Stimulated activated CD4-positive, alpha-beta T cell treated with anti-CD3 and anti-CD28 coated beads, Interleukin-1b, Interleukin-23, amount 100 ng/mL, for 1 hour (primary cell): ENCODE results near the gene MEP1A.
"Not testable (repeated sequence)": the region's sequence is repeated elsewhere in the genome, so short reads cannot be mapped to it uniquely, and the experiment has no call there.

Source experiments
- DNase-seq, 2 donors: peaks; one replicate each; pipeline ENCODE4 v3.0.0-alpha.2; 2020; ENCODE audit warnings: low read depth in 2 of 2

The MEP1A gene

DNA sequence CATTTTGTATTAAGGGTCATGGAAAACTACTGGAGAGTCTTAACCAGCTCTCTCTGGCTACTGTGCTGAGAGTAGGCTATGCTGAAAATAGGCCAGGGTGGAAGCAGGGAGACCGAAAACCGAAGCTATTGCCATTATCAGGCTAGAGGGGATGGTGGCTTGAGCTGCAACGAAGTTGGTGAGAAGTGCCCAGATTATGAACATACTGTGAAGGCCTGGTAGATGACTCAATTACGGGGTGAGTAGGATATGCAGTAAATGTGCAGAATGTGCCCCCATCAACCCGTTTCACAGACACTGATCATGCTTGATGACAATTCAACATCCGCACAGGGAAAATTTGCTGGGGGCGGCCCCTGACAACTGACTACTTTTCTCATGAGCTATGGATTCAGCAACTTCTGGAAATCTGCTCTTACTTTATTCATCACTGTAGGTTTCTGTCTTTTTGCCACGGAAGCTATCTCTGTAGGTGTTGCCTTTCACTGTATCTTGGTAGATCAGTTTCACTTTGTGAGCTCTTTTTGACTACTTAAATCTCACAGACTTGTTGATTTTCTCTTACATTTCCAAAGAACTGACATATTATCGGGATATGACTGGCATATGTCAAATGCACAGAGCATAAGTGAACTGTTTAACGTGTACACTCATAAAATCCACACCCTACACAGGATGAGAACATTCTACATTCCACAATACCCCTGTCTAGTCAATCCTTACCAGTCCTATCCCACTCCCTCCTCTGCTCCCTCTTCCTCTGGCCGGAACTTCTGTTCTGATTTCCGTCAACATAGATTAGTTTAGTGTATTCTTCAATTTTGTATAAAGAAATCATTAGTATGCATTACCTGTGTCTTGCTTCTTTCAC is 15.5 kb upstream of the MEP1A start:
- no peak for DNase-seq

DNA sequence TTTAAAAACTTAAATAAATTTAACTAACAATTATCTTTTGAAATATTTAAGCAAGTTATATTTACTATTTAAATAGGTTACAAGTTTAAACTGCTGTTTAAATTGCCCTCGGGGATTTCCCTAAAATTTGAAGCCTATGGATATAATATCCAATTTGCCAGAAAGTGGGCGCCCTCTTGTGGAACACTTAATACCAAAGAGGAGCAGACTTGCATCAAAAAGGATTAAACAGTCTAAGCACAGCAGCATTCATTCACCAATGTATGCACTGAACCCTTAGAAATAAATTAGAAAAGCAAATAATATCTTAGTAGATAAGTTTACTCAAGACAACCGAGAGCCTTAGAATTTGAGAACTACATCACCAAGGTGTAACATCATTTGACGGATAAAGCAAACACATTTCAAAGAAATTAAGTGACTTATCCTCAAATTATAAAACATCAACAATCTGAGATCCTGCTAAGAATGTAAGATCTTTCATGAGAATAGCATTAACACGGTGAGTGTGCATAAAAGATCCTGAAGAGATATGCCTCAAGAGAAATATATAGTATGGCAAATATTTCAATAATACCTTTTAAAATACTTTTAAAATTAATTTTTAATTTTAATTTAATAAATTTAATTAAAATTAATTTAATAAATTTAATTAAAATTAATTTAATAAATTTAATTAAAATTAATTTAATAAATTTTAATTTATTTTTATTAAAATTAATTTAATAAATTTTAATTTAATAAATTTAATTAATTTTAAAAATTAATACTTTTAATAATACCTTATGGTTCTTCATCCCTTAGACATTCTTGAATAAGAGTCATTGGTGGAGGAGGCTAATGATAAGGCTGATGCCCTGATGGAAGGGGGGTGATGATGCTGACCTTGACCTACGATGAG is 11.5 kb upstream of the MEP1A start:
- DNase-seq, result no peak

DNA sequence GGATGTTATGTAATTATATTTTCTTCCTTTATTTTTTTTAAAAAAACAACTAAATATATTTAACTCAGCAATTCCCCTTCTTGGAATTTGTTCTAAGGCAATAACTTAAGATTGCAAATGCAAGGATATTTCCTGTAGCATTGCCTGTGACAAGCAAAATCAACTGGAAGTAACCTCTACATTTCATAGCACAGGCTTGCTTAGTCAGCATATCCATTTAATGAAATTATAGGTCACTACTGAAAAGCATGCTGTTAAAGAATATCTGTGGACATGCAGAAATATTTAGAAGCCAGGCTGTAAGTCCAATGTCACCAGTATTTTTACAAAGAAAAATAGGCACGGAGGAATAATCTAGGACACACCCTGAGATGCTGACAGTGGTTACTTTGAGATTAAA is 8.7 kb upstream of the MEP1A start:
- no peak for DNase-seq

DNA sequence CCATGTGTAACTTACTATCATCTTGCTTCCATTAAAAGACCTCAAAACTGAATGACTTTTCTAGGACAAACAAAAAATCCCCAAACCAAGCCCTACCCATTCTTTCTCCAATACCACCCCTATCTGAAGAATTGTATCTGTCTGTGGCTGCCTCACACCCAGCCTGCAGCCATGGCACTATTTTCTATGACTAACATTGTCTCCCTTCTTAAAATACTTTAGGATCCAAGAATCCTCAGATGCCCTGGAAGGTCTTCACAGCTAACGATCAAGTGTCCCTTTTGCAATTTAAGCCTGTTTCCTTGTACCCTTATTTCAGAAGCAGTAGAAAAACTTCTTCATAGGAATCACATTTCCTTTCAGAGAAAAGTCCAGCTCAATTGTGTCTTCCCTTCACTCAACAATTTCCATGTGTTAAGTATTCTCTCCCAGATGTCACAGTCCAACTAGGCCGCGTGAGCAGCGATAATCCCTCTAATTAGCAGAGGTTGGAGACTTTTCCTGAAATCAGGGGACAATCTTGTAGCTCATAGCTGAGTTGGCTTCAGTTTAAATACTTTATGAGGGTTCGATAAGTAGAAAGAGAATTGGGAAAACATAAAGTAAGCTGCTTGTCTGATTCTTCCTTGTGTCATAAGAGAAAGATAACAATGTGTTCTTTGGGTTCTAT is 5.2 kb upstream of the MEP1A start:
- no peak for DNase-seq

DNA sequence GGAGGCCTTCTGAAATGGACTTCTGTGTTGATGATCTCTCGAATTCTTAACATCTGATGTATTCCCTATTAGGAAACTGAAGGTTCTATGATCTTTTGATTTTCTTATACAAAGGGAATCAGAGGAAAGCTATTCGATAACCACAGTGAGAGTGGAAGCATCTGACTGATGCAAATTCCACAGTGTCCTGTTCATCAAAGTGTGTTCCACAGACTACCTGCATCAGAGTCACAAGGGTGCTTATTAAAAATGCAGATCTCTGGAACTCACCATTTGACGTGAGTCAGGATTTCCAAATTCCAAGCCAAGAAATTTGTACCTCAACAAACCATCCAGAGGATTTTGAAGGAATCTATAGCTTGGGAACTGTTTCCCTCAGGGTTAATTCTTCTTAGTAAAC is 4.4 kb upstream of the MEP1A start:
- DNase-seq, result no peak

DNA sequence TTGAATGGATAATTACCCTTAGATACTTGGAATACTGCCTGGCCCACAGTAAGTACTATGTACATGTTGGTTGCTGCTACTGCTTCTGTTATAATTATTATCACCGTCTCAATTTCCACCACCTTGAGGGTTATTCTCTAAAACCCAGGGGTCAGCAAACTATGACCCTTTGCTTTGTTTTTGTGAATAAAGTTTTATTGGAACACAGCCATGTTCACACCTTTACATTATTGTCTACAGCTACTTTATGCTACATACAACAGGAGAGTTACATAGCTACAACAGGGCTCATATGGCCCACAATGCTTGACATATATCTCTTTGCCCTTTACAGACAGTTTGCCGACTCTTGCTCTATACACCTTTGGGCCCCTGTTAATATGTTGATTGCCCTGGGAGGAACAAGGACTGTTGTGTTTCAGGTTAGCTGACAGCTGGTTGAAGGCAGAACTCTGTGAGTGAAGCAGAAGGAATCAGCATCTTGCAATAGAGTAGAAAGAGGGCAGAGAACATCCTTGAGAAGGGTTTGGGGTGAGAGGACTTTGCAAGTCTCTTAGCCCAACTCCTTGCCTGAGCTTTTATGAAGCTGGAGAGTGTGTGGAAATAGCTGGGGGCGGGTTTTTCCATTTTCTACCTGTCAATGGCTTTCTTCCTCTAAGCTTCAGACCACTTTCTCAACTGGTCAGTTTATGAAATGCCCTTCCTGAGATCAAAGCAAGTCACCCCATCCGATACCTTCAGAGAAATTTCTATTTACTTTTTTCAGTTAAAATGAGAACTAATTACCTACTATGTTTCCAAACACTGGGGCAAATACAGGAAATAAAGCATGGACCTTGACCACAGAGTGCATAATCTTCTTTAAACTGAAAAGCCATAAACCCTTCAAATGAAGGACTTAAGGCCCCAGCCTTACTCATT is 3.5 kb upstream of the MEP1A start:
- DNase-seq, result no peak

DNA sequence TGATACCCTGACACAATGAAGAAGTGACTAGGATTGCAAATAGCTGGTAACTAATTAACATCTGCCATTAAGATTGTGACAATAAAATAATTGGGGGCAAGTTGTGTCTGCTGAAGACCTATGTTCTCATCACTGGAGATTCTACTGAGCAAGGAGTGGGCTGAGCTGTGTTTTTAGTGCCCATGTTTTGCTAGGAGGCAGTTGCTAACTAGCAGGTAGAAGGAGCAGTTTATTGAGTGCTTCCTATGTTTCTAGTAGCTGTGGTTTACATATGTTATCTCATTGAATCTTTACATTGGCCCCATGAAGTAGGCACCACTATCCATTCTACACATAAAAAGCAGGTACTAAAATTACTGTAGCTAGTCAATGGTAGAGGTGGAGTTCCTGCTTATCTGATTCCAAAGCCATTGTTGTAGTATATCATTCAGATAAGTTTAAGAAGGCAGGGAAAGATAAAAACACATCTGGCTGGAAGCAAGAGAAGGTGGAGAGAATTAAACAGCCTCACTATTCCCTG is 2.8 kb upstream of the MEP1A start:
- no peak for DNase-seq

DNA sequence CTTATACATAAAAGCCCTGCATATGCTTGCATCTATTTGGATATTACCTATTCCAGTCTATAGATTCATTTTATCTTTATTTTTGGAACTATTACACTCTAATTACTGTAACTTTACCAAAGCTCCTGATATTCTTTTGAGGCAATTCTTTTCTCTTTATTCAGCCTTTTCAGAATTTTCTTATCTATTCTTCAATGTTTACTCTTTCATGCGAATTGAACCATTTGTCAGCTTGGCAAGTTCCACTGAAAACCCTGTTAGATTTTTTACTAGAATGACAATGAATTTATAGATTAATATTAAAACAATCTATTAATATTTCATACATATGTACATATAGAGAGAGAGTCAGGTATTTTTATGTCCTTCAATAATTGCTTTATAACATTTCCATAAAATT is 554 bp upstream of the MEP1A start:
- DNase-seq, result no peak

DNA sequence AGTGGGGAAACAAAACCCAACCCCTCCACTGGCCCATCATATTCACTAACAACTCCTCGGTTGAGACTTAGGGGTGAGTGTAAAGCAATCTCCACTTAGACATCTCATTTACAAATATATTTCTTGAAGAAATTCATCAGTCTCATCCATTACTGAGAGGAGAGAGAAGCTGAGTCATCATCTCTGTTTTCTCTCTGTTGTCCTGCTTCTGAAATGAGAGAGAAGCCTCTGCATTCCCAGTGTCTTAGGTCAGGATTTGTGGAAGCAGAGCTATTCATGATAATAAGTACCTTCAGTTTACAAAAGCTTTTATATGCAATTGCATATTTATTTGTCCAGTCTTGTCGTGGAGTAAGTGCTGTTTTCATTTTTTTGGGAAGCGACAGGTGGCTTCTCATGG is 879 bp downstream of the MEP1A start:
- DNase-seq, result no peak

DNA sequence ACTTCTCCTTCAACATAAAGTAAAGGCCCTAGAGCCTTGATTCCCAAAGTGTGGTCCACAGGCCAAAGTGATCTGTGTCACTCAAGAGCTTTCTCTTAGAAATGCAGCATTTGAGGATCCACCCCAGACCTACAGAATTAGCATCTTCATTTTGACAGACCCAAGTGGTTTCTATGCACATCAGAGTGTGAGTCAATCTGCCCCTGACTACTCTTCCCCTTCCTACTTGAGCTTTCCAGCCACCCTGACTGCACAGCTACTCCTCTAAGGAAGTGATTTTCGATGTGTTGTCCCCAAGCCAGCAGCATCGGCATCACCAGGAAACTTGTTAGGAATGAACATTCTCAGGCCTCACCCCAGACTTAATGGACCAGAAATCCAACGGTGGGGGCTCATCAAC is 2.6 kb downstream of the MEP1A start:
- DNase-seq, result no peak

DNA sequence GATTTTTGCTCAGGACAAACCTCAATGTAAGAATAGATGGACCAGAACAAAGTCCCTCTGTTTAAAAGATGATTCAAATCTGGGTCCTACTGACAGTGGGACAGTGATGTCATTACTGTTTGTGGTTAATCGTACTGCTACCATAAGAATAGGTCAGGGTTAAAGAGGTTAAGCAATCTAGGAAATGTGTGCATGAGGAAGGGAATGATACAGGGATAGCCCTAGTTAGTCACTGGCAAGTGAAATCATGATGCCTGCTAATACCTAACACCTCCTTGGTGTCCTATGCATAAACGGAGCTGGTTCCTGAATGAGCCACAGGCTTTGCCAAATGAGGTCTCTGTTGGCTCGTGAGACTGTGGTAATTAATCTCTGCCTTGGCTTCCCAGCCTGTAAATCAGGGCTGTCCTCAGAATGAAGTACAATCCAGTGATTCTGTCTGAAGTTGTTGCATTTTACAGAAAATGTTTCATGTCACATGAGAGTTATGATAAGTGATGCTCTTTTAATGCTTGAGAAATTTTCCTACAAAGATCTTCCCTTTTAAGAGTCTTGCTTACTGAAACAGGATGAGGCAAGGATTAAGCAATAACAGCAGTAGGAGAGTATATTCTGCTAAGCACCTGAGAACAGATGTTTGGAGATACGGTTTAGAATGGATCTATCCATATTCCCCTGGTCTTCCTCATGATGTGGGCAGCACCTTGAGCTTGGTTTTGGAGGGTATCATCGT is 3.8 kb downstream of the MEP1A start:
- DNase-seq, result no peak

DNA sequence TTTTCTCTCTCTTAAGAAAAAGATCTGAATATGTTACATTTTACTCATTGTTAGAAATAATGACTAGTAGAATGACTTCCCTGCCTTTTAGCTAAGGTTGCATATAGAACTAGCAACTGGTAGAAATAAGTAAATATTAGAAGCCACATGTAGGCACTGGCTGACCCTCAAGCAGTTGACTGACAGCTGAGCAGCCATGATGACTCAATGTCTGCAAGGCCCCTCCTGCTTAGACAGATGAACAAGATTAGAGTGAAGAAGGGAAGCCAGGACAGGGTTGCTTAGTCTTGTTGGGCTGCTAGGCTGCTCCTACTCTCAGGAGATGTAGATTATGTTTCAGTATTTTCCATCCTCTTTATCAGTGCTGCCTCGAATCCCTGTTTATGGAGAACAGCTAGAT is 6.5 kb downstream of the MEP1A start:
- DNase-seq, result no peak

DNA sequence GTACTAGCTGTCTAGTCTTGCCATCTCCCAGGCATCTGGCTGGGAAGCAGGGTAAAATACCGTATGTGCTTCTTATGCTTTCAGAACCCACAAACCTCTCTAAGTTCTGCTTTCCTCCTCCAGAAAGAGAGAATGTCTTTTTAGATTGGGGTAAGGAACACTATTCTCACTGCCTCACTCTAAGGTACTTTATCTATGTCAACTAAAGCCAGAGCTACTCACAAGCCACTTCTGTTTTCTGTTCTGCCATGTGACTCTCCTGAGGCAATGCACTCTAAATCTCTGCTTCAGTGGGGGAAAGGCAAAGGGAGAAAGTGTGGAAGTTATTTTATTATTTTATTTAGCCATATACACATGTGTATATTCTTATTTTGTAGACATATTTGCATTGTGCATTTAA is 15.6 kb downstream of the MEP1A start:
- no peak for DNase-seq

DNA sequence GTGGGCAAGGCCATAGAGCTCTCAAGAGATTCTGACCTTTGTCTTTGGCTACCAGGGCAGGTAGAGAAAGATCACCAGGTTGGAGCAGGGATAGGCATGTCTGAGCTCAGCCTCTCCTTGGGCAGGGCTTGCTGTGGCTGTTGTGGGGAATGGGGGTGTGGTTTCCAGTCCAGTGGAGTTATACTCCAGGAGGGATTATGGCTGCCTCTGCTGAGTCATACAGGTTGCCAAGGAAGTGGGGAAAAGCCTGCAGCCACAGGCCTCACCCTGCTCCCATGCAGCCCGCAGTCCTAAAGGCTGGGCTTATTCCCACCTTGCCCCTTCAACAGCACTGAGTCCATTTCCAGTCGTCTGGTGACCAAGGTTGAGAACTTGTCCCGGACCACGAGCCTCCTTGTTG is 21.9 kb downstream of the MEP1A start:
- DNase-seq, result no peak

DNA sequence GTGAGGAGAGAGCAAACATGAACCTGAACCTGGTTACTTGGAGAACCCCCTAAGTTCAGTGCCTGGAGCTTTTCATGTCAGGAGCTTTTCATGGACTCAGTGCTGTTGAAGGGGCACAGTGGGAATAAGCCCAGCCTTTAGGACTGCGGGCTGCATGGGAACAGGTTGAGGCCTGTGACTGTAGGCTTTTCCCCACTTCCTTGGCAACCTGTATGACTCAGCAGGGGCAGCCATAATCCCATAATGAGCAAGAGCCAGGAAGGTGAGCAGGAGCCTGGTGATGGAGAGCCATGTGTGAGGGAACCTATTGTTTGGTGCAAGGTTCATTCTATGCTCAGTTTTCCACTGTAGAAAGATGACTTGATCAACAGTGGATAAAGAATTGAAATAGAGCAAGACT is 23.4 kb downstream of the MEP1A start:
- DNase-seq, result no peak

DNA sequence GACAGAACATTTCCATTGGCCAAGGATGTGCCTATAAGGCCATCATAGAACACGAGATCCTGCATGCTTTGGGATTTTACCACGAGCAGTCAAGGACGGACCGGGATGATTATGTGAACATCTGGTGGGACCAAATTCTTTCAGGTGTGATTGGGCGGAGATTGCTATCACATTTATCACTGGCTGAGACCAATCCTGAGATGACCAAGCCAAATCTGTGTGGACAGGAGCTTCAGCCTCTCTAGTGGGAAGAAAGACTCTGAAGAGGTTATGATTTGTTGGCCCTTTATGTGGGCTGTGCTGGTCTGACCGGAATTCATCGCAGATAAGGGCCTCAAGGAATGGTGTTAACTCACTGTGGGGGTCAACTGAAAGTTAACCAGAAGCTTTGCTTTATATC is 26.4 kb downstream of the MEP1A start:
- no peak for DNase-seq

DNA sequence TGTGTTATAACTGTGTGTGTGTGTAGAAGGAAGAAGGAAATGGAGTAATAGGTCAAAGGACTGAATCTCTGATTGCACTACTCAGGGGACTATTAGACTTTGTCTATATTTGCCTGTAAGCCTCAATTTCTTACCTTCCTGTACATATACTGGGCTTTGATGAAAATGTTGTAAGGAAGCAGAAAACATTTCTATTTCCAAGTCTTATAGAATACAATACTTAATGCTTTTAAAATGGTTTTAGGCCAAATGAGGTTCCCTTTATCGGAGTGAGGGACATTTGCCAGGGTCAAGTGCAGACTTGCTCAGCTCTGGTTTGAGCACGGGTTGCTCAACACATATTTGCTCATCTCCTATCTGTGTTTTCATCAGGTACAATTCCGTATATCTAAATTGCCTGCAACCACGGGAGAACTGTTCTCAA is 28.3 kb downstream of the MEP1A start:
- DNase-seq, result no peak

DNA sequence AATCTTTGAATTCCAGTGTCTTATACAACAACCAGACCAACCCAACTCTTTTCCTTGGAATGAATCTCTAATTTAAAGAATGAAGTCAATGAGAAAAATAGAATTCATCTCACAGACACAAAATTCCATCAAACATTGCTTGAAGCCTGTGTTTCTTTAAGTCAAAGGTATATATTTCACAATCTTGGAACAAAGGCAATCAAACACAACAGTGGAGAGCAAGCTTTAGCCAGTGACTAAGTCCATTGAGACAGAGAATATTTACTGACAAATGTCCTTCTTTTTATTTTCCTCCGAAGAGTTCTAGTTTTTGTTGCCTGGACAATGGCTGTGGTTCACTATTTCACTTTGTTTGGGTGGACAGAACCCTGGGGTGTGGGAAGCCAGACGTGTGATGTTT is 35.8 kb downstream of the MEP1A start:
- DNase-seq, result no peak

DNA sequence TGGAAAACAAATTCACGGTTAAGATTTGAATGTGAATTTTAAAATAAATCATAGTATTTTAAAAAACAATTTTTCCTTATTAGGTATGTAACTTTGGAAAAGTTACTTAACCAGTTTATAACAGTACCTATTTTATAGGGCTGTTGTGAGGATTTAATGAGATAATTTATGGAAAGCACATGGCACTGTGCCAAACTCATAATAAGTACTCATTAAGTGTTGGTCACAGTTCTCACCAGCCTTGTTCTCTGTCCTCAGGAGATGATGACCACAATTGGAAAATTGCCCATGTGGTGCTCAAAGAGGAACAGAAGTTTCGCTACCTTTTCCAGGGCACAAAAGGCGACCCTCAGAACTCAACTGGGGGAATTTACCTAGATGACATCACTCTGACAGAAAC is 39.6 kb downstream of the MEP1A start:
- no peak for DNase-seq

DNA sequence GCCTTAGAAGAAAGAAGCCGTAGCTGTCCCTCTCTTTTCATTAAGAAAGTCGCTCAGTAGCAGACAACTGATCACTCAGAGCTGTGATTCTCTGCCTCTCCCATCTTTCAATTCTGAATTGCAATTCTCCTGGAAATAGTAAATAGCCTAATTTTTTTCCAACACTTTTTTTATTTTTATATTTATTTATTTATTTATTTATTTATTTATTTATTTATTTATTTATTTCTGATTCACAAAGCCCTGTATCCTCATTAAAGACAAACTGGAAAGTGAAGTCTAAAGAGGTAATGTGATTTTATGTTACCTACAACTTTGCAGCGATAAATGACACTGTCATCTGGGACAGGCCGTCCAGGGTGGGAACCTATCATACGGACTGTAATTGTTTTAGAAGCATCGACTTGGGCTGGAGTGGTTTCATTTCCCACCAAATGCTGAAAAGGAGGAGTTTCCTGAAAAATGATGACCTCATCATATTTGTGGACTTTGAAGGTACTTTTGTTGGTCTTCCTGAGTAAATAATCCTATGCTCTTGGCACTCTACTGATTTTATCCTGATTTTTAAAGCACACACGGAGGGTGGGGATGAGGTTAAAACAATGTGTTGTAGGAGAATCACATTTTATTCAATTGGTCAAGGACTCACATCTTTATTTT is 41.2 kb downstream of the MEP1A start:
- DNase-seq, result not testable (repeated sequence)
